H9 (cell line): ENCODE measurements around the gene DNASE1. TPM values are rescaled to one million over a fixed set of nuclear protein-coding genes. Genes with fewer than 3 reads are reported as not detected.

ENCODE experiments used
- DNase-seq: peaks from one replicate; pipeline ENCODE4 v3.0.0-alpha.2; 2017
- H2AFZ ChIP-seq: one replicate; pipeline ENCODE4 v1.6.1; 2013; ENCODE audit warnings: mild to moderate bottlenecking, low read length, control low read depth, moderate library complexity
- H2AK5ac ChIP-seq: 2 replicates; pipeline ENCODE4 v1.6.1; 2013; ENCODE audit warnings: low read length, control low read depth, mixed read lengths; ENCODE audit not compliant: insufficient read length
- H2BK120ac ChIP-seq: one replicate; pipeline ENCODE4 v1.6.1; 2013; ENCODE audit warnings: low read depth, mild to moderate bottlenecking, low read length, control low read depth, inconsistent platforms; ENCODE audit not compliant: poor library complexity, severe bottlenecking
- H2BK12ac ChIP-seq: 2 replicates; pipeline ENCODE4 v1.6.1; 2013; ENCODE audit warnings: low read length, control low read depth, mixed read lengths, low read depth; ENCODE audit not compliant: insufficient read length
- H2BK15ac ChIP-seq: 2 replicates; pipeline ENCODE4 v1.6.1; 2013; ENCODE audit warnings: low read depth, low read length, control low read depth
- H2BK20ac ChIP-seq: one replicate; pipeline ENCODE4 v1.6.1; 2013; ENCODE audit warnings: low read depth, mild to moderate bottlenecking, low read length, control low read depth, inconsistent platforms; ENCODE audit not compliant: poor library complexity, severe bottlenecking
- H2BK5ac ChIP-seq: 2 replicates; pipeline ENCODE4 v1.6.1; 2013; ENCODE audit warnings: low read length, control low read depth, mixed read lengths; ENCODE audit not compliant: insufficient read length
- H3K14ac ChIP-seq: 2 replicates; pipeline ENCODE4 v1.6.1; 2013; ENCODE audit warnings: low read length, control low read depth; ENCODE audit not compliant: insufficient read depth
- H3K18ac ChIP-seq: 2 replicates; pipeline ENCODE4 v1.6.1; 2013; ENCODE audit warnings: low read depth, mild to moderate bottlenecking, mixed read lengths, low read length, control low read depth; ENCODE audit not compliant: insufficient read length
- H3K23ac ChIP-seq: 2 replicates; pipeline ENCODE4 v1.6.1; 2013; ENCODE audit warnings: low read length, control low read depth, mixed read lengths, low read depth; ENCODE audit not compliant: insufficient read length
- H3K23me2 ChIP-seq: 2 replicates; pipeline ENCODE4 v1.6.1; 2013; ENCODE audit warnings: low read depth, mild to moderate bottlenecking, mixed read lengths, low read length, control low read depth; ENCODE audit not compliant: insufficient read length, poor library complexity, severe bottlenecking
- H3K27ac ChIP-seq: 2 replicates; pipeline ENCODE4 v1.5.1; 2013; ENCODE audit warnings: low read length, control low read depth, mixed read lengths, low read depth; ENCODE audit not compliant: insufficient read length
- H3K27me3 ChIP-seq: 2 replicates; pipeline ENCODE4 v1.6.1; 2013; ENCODE audit warnings: low read length, control low read depth, inconsistent platforms; ENCODE audit not compliant: insufficient read depth
- H3K4ac ChIP-seq: 2 replicates; pipeline ENCODE4 v1.6.1; 2013; ENCODE audit warnings: low read depth, mild to moderate bottlenecking, control low read depth, inconsistent platforms, low read length, moderate library complexity
- H3K4me1 ChIP-seq: 2 replicates; pipeline ENCODE4 v1.6.1; 2013; ENCODE audit warnings: low read length, control low read depth, inconsistent platforms; ENCODE audit not compliant: insufficient read depth
- H3K4me2 ChIP-seq: 2 replicates; pipeline ENCODE4 v1.6.1; 2013; ENCODE audit warnings: low read length, control low read depth, mixed read lengths; ENCODE audit not compliant: insufficient read length, insufficient read depth
- H3K56ac ChIP-seq: 2 replicates; pipeline ENCODE4 v1.6.1; 2013; ENCODE audit warnings: low read depth, mild to moderate bottlenecking, mixed read lengths, low read length, control low read depth; ENCODE audit not compliant: insufficient read length
- H3K79me1 ChIP-seq: 2 replicates; pipeline ENCODE4 v1.6.1; 2013; ENCODE audit warnings: low read depth, mild to moderate bottlenecking, moderate library complexity, low read length, control low read depth, inconsistent platforms; ENCODE audit not compliant: insufficient read depth, poor library complexity, severe bottlenecking
- H3K79me2 ChIP-seq: 2 replicates; pipeline ENCODE4 v1.6.1; 2013; ENCODE audit warnings: low read length, control low read depth, inconsistent platforms; ENCODE audit not compliant: insufficient read depth
- H3K9ac ChIP-seq: 2 replicates; pipeline ENCODE4 v1.6.1; 2013; ENCODE audit warnings: low read length, control low read depth, mixed read lengths; ENCODE audit not compliant: insufficient read length; ENCODE audit errors: extremely low read depth
- H3K9me3 ChIP-seq: one replicate; pipeline ENCODE4 v1.6.1; 2013; ENCODE audit warnings: low read depth, low read length, inconsistent platforms; ENCODE audit not compliant: control insufficient read depth
- H3T11ph ChIP-seq: one replicate; pipeline ENCODE4 v1.6.1; 2013; ENCODE audit warnings: mild to moderate bottlenecking, low read length, control low read depth, inconsistent platforms
- H4K20me1 ChIP-seq: one replicate; pipeline ENCODE4 v1.6.1; 2013; ENCODE audit not compliant: control insufficient read depth, insufficient read length, insufficient read depth
- H4K5ac ChIP-seq: 2 replicates; pipeline ENCODE4 v1.6.1; 2013; ENCODE audit warnings: low read depth, mild to moderate bottlenecking, mixed read lengths, low read length, control low read depth; ENCODE audit not compliant: insufficient read length
- H4K8ac ChIP-seq: replicated peaks from 2 replicates; pipeline ENCODE4 v1.6.1; 2013; ENCODE audit warnings: low read length, control low read depth, mixed read lengths, low read depth; ENCODE audit not compliant: insufficient read length
- H4K91ac ChIP-seq: 2 replicates; pipeline ENCODE4 v1.6.1; 2013; ENCODE audit warnings: low read depth, mild to moderate bottlenecking, moderate library complexity, mixed read lengths, low read length, control low read depth; ENCODE audit not compliant: insufficient read length
- H3K27ac Mint-ChIP-seq, 3 experiments: 2 replicates in 2 of 3; 3 replicates in 1 of 3; pipeline ENCODE4 v1.8.0; 2020 to 2021; ENCODE audit warnings: mixed read lengths in 3 of 3, mild to moderate bottlenecking in 1 of 3, moderate library complexity in 1 of 3
- H3K27me3 Mint-ChIP-seq: 2 replicates; pipeline ENCODE4 v1.8.0; 2021; ENCODE audit warnings: low read depth, mild to moderate bottlenecking, moderate library complexity, mixed read lengths
- H3K36me3 Mint-ChIP-seq, 3 experiments: 2 replicates in 2 of 3; 3 replicates in 1 of 3; pipeline ENCODE4 v1.8.0; 2020 to 2021; ENCODE audit warnings: low read depth in 3 of 3, mixed read lengths in 3 of 3; ENCODE audit not compliant: insufficient read depth in 1 of 3
- H3K4me1 Mint-ChIP-seq, 2 experiments: 2 replicates each; pipeline ENCODE4 v1.8.0; 2020; ENCODE audit warnings: mixed read lengths in 2 of 2
- H3K4me3 Mint-ChIP-seq, 2 experiments: 2 replicates in 1 of 2; 3 replicates in 1 of 2; pipeline ENCODE4 v1.8.0; 2020 to 2021; ENCODE audit warnings: mild to moderate bottlenecking in 2 of 2, mixed read lengths in 2 of 2, moderate library complexity in 1 of 2
- H3K9me3 Mint-ChIP-seq, 2 experiments: 2 replicates in 1 of 2; 3 replicates in 1 of 2; pipeline ENCODE4 v1.8.0; 2020; ENCODE audit warnings: mild to moderate bottlenecking in 2 of 2, mixed read lengths in 2 of 2, moderate library complexity in 1 of 2
- WGBS: extraction: QIAGEN DNeasy Blood & Tissue Kit; methylation state at CpG from one replicate; pipeline ENCODE4 v1.1.7; 2013; ENCODE audit warnings: missing lambda C conversion rate, low lambda C conversion rate, mixed read lengths; ENCODE audit not compliant: insufficient read length; ENCODE audit errors: extremely low coverage; 5-methylcytosine and 5-hydroxymethylcytosine counted together
- total RNA-seq: library from RNA; stranded (reverse); gene quantifications from 2 replicates; pipeline ENCODE4 v1.2.1, GENCODE V29; 2021
- TF ChIP-seq, protein P1 (sequence below): fragments of 200-600 bp; sonication (generic); conservative IDR thresholded peaks from 3 replicates; pipeline ENCODE4 v1.8.0; 2021; ENCODE audit warnings: antibody characterized with exemption, mild to moderate bottlenecking

Gene DNASE1
- total RNA-seq, 1 experiment from 2014 or later: 10.1 TPM

DNA sequence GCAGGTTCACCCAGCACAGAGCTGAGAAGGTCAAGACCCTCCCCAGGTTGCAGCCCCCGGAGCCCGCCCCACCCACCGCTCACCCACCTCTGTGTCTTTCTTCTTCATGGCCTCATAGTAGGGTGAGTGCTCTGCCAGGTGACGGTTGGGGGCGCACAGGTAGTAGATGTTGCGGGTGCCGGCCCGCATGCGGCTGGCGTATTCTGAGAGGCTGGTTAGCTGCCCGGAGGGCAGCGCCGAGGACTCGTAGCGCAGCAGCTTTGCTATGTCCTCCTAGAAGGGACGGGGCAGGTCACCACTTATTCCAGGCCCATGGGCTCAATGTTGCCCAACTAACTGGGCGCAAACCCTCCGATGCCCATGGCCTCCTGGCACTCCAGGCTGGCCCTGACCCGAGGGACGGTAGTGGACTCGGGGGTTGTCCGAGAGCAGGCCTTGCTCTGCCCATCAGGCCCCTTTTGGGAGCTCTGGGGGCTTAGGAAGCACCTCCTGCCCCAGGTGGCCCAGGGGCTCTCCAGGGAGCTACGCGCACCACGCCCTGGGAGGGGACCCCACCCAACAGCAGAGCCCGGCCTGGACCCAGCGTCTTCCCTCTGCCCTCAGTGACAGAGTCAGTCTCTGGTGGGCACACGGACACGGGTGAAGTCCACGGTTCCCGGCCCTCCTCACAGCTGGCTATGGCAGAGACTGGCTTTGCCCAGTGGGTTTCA, 9.9 kb downstream of the DNASE1 start:
- H3K9me3 Mint-ChIP-seq: no peaks in the 10 kb centered on the region
- Histone ChIP-seq H2AFZ (no peak overlapping the region), H3K56ac (no peak overlapping the region), H3K27me3 (no peaks in the 10 kb centered on the region), H3K79me1 (no peaks in the 10 kb centered on the region), H3K4ac (no peak overlapping the region), H4K20me1 (no peaks in the 10 kb centered on the region), H2BK12ac (no peak overlapping the region), H2BK15ac (no peak overlapping the region), H2BK5ac (no peak overlapping the region), H4K8ac (no peak overlapping the region), H3K79me2 (no peaks in the 10 kb centered on the region), H3K9me3 (no peaks in the 10 kb centered on the region), H3K9ac (no peak overlapping the region), H3K4me1 (no peaks in the 10 kb centered on the region), H3K14ac (no peak overlapping the region; the same call in 1 of the 2 replicates), H2BK120ac (no peak overlapping the region), H2AK5ac (no peak overlapping the region), H3K4me2 (no peak overlapping the region), H3T11ph (no peak overlapping the region), H4K91ac (no peak overlapping the region), H3K18ac (no peak overlapping the region), H3K23me2 (no peaks in the 10 kb centered on the region), H3K27ac (no peak overlapping the region), H4K5ac (no peak overlapping the region), H3K23ac (no peak overlapping the region), H2BK20ac (no peak overlapping the region)
- WGBS: no CpG with 5 or more reads among the region's 31 CpGs
- peaks cover 48 to 85% (median 79%) of the 10 kb centered on the region in 3 experiments for H3K36me3 Mint-ChIP-seq
- TF ChIP-seq, protein P1, sequence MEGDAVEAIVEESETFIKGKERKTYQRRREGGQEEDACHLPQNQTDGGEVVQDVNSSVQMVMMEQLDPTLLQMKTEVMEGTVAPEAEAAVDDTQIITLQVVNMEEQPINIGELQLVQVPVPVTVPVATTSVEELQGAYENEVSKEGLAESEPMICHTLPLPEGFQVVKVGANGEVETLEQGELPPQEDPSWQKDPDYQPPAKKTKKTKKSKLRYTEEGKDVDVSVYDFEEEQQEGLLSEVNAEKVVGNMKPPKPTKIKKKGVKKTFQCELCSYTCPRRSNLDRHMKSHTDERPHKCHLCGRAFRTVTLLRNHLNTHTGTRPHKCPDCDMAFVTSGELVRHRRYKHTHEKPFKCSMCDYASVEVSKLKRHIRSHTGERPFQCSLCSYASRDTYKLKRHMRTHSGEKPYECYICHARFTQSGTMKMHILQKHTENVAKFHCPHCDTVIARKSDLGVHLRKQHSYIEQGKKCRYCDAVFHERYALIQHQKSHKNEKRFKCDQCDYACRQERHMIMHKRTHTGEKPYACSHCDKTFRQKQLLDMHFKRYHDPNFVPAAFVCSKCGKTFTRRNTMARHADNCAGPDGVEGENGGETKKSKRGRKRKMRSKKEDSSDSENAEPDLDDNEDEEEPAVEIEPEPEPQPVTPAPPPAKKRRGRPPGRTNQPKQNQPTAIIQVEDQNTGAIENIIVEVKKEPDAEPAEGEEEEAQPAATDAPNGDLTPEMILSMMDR: no peak
- H3K4me3 Mint-ChIP-seq: no peak overlapping the region
- no peak overlapping the region for H3K27ac Mint-ChIP-seq
- no peaks in the 10 kb centered on the region for H3K27me3 Mint-ChIP-seq
- H3K4me1 Mint-ChIP-seq: no peaks in the 10 kb centered on the region
- no peak for DNase-seq
